Mesendoderm (in vitro differentiated cells): ENCODE data around the gene TMEM132C.
"Not testable (repeated sequence)": the region's sequence is repeated elsewhere in the genome, so short reads cannot be mapped to it uniquely, and the experiment has no call there.

Experiments
- DNase-seq: peaks from one replicate; pipeline ENCODE4 v3.0.0; 2013
- H2AK5ac ChIP-seq: 2 replicates; pipeline ENCODE4 v1.6.1; 2013; ENCODE audit warnings: low read length, inconsistent platforms
- H2BK120ac ChIP-seq: 2 replicates; pipeline ENCODE4 v1.6.1; 2013; ENCODE audit warnings: low read depth, mild to moderate bottlenecking, low read length, moderate library complexity, mixed read lengths
- H2BK15ac ChIP-seq: replicated peaks from 2 replicates; pipeline ENCODE4 v1.6.1; 2013; ENCODE audit warnings: low read depth, mild to moderate bottlenecking, moderate library complexity
- H2BK5ac ChIP-seq: 2 replicates; pipeline ENCODE4 v1.6.1; 2013; ENCODE audit warnings: low read length, inconsistent platforms
- H3K18ac ChIP-seq: 2 replicates; pipeline ENCODE4 v1.6.1; 2013; ENCODE audit warnings: mild to moderate bottlenecking, low read length, mixed read lengths
- H3K23ac ChIP-seq: one replicate; pipeline ENCODE4 v1.6.1; 2013; ENCODE audit warnings: low read length
- H3K27ac ChIP-seq: 2 replicates; pipeline ENCODE4 v1.5.1; 2013; ENCODE audit warnings: low read depth, mild to moderate bottlenecking, inconsistent platforms, low read length, moderate library complexity
- H3K27me3 ChIP-seq: 2 replicates; pipeline ENCODE4 v1.6.1; 2013; ENCODE audit warnings: low read length, control low read depth, mild to moderate bottlenecking, inconsistent platforms; ENCODE audit not compliant: insufficient read depth, poor library complexity
- H3K36me3 ChIP-seq: 2 replicates; pipeline ENCODE4 v1.6.1; 2013; ENCODE audit warnings: low read length, inconsistent platforms; ENCODE audit not compliant: control insufficient read depth, insufficient read depth
- H3K4ac ChIP-seq: one replicate; pipeline ENCODE4 v1.6.1; 2013; ENCODE audit warnings: low read depth, mild to moderate bottlenecking, low read length, moderate library complexity
- H3K4me1 ChIP-seq: 2 replicates; pipeline ENCODE4 v1.6.1; 2013; ENCODE audit warnings: low read depth, low read length, inconsistent platforms; ENCODE audit not compliant: control insufficient read depth
- H3K4me2 ChIP-seq: 2 replicates; pipeline ENCODE4 v1.6.1; 2013; ENCODE audit warnings: low read length
- H3K4me3 ChIP-seq: 2 replicates; pipeline ENCODE4 v1.5.1; 2013; ENCODE audit warnings: mild to moderate bottlenecking, low read length
- H3K56ac ChIP-seq: one replicate; pipeline ENCODE4 v1.6.1; 2013; ENCODE audit warnings: low read length
- H3K79me1 ChIP-seq: 2 replicates; pipeline ENCODE4 v1.6.1; 2013; ENCODE audit warnings: low read length, inconsistent platforms
- H3K79me2 ChIP-seq: 2 replicates; pipeline ENCODE4 v1.6.1; 2013; ENCODE audit warnings: mild to moderate bottlenecking, low read length; ENCODE audit not compliant: control insufficient read depth, insufficient read depth
- H3K9ac ChIP-seq: 2 replicates; pipeline ENCODE4 v1.6.1; 2013; ENCODE audit warnings: low read length, inconsistent platforms
- H4K5ac ChIP-seq: one replicate; pipeline ENCODE4 v1.6.1; 2013; ENCODE audit warnings: low read length
- H4K8ac ChIP-seq: one replicate; pipeline ENCODE4 v1.6.1; 2013; ENCODE audit warnings: low read depth, mild to moderate bottlenecking, control low read depth, low read length, moderate library complexity
- WGBS: extraction: QIAGEN DNeasy Blood & Tissue Kit; methylation state at CpG from one replicate; pipeline ENCODE4 v1.1.7; 2013; ENCODE audit warnings: low lambda C conversion rate, missing lambda C conversion rate; ENCODE audit not compliant: insufficient coverage; ENCODE audit errors: extremely low coverage; 5-methylcytosine and 5-hydroxymethylcytosine counted together

TMEM132C gene

DNA sequence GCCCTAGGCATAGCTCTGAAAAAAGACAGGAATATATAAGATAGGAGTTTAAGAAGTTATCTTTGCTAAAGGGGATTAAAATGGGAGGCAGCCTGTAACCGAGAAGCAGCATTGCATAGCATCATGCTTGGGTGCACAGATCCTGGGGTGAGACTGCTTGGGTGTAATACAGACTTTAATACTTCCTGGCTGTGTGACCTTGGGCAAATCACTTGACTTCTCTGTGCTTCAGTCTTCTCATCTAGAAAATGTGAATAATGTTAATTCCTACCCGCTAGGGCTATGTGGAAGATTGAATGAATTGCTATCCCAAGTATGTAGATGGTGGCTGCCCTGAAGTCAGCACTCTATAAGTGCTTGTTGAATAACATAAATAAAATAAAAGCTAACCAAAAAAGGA, 204.5 kb downstream of the TMEM132C start:
- H3K18ac ChIP-seq = no peak overlapping the region
- H3K4me2 ChIP-seq = no peak overlapping the region
- H4K5ac ChIP-seq = no peak overlapping the region
- H3K79me1 ChIP-seq = no peaks in the 10 kb centered on the region
- H4K8ac ChIP-seq = no peak overlapping the region
- H3K56ac ChIP-seq = no peak overlapping the region
- H3K27me3 ChIP-seq = no peaks in the 10 kb centered on the region
- H3K4ac ChIP-seq = no peak overlapping the region
- no peak for DNase-seq
- no peaks in the 10 kb centered on the region for H3K4me1 ChIP-seq
- H3K4me3 ChIP-seq = no peak overlapping the region
- H3K9ac ChIP-seq = no peak overlapping the region
- H3K23ac ChIP-seq = no peak overlapping the region
- H3K79me2 ChIP-seq = no peaks in the 10 kb centered on the region
- H3K27ac ChIP-seq = no peak overlapping the region
- no peak overlapping the region for H2BK5ac ChIP-seq
- H2AK5ac ChIP-seq = no peak overlapping the region
- no CpG with 5 or more reads among the region's 2 CpGs for WGBS
- H2BK120ac ChIP-seq = no peak overlapping the region
- H3K36me3 ChIP-seq = no peaks in the 10 kb centered on the region
- H2BK15ac ChIP-seq = no peak overlapping the region

DNA sequence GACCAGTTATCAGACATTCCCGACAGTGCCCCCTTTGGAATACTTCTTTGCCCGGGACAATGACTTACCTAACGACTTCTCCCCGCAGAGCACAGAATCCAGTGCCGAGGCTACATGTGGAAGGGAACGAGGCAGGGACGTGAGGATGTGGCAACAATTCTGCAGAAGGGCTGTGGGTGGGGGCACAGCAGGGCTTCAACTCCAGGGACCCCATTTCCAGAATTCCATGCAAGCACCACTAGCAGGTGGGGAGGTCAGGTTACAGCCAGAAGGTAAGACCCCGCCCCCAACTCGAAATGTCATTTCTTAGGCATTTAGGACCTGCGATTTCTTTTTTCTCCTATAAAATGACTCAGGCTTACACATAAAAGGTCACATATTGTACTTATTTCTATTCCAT, 207.9 kb downstream of the TMEM132C start:
- Histone ChIP-seq H3K36me3 (no peaks in the 10 kb centered on the region), H4K5ac (no peak overlapping the region), H3K4me1 (no peaks in the 10 kb centered on the region), H3K4me2 (no peak overlapping the region), H3K56ac (no peak overlapping the region), H3K79me2 (no peaks in the 10 kb centered on the region), H2BK5ac (no peak overlapping the region), H3K4me3 (no peak overlapping the region), H3K9ac (no peak overlapping the region), H4K8ac (no peak overlapping the region), H3K4ac (no peak overlapping the region), H3K79me1 (no peaks in the 10 kb centered on the region), H3K18ac (no peak overlapping the region), H2AK5ac (no peak overlapping the region), H2BK120ac (no peak overlapping the region), H3K27ac (no peak overlapping the region), H3K27me3 (no peaks in the 10 kb centered on the region), H3K23ac (no peak overlapping the region), H2BK15ac (no peak overlapping the region)
- no CpG with 5 or more reads among the region's 10 CpGs for WGBS
- DNase-seq = peak; percentile 30

DNA sequence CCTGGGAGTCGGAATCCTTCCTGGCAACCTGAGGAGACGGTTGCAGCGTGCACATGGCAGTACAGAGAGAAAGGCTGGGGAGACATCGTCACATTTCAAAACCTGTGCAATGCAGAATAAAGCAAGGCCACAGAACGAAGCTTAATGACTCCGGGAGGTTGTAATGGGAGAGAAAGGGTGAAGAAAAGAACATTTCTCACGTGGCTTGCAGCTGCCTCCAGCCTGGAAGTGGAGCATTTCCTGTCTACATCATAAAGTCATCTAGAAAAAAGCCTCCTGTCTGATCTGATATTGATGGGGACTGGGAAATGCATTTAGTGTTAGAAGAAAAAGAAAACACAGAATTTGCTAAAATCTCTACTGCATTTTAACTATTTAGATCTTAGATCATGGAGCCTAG, 209.3 kb downstream of the TMEM132C start:
- H2AK5ac ChIP-seq = no peak overlapping the region
- DNase-seq = no peak
- WGBS = no CpG with 5 or more reads among the region's 7 CpGs
- H3K36me3 ChIP-seq = no peaks in the 10 kb centered on the region
- H2BK5ac ChIP-seq = no peak overlapping the region
- no peak overlapping the region for H3K4me3 ChIP-seq
- H3K27ac ChIP-seq = no peak overlapping the region
- no peak overlapping the region for H3K4ac ChIP-seq
- H3K4me1 ChIP-seq = no peaks in the 10 kb centered on the region
- no peaks in the 10 kb centered on the region for H3K27me3 ChIP-seq
- no peak overlapping the region for H3K23ac ChIP-seq
- H3K4me2 ChIP-seq = no peak overlapping the region
- no peak overlapping the region for H3K56ac ChIP-seq
- no peak overlapping the region for H2BK15ac ChIP-seq
- no peaks in the 10 kb centered on the region for H3K79me2 ChIP-seq
- H4K5ac ChIP-seq = no peak overlapping the region
- no peak overlapping the region for H4K8ac ChIP-seq
- H3K79me1 ChIP-seq = no peaks in the 10 kb centered on the region
- H3K9ac ChIP-seq = no peak overlapping the region
- no peak overlapping the region for H2BK120ac ChIP-seq
- H3K18ac ChIP-seq = no peak overlapping the region

DNA sequence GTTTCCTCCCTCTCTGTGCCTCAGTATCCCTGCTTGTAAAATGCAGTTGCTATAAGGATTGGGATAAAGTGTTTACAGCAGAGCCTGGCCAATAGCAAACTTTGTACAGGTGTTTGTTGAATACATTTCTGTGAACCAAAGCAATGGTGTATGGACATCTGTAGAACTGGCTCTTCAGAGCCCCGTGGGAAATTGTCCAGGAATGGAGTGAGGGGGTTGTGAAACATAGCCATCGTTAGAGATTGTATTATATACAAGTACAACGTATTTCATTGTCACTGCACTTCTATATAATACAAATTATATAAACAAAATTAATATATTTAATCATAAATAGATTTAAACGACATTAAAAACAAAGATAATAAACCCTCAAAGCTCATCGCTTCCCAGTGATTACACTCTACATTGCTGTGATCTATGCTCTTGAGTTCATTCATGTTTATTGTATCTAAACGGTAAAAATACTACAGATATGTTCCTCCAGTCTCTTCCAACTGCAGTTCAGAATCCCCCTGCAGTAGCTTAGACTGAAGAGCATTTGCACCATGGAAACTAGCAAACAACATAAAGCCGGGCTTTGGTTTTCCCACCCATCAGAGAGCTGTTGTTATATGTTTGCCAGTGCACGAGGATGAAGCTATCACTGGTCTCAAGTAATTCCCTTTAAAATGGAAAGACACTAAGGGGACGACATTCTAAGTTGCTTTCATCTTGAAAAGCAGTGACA, 216.7 kb downstream of the TMEM132C start:
- no peak overlapping the region for H4K8ac ChIP-seq
- H2BK120ac ChIP-seq = no peak overlapping the region
- DNase-seq = no peak
- no peaks in the 10 kb centered on the region for H3K36me3 ChIP-seq
- H3K9ac ChIP-seq = no peak overlapping the region
- no peak overlapping the region for H2BK15ac ChIP-seq
- WGBS = 95% methylated on average over 2 of the region's 9 CpGs
- no peaks in the 10 kb centered on the region for H3K79me2 ChIP-seq
- H3K4ac ChIP-seq = no peak overlapping the region
- H3K4me1 ChIP-seq = no peaks in the 10 kb centered on the region
- no peaks in the 10 kb centered on the region for H3K79me1 ChIP-seq
- H3K56ac ChIP-seq = no peak overlapping the region
- no peaks in the 10 kb centered on the region for H3K27me3 ChIP-seq
- H3K23ac ChIP-seq = no peak overlapping the region
- H3K18ac ChIP-seq = no peak overlapping the region
- H2AK5ac ChIP-seq = no peak overlapping the region
- no peak overlapping the region for H4K5ac ChIP-seq
- no peak overlapping the region for H3K4me2 ChIP-seq
- no peak overlapping the region for H3K4me3 ChIP-seq
- H2BK5ac ChIP-seq = no peak overlapping the region
- H3K27ac ChIP-seq = no peak overlapping the region

DNA sequence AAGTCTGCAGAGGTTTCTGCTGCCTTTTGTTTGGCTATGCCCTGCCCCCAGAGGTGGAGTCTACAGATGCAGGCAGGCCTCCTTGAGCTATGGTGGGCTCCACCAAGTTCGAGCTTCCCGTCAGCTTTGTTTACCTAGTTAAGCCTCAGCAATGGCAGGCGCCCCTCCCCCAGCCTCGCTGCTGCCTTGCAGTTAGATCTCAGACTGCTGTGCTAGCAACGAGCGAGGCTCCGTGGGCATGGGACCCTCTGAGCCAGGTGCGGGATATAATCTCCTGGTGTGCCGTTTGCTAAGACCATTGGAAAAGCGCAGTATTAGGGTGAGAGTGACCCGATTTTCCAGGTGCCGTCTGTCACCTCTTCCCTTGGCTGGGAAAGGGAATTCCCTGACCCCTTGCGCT, 230.4 kb downstream of the TMEM132C start:
- H3K18ac ChIP-seq, H2BK120ac ChIP-seq, H3K56ac ChIP-seq, H2AK5ac ChIP-seq, DNase-seq, H3K4me3 ChIP-seq, H3K79me1 ChIP-seq, H4K8ac ChIP-seq, H3K9ac ChIP-seq, H3K79me2 ChIP-seq, H3K27ac ChIP-seq, H3K27me3 ChIP-seq, H3K4me1 ChIP-seq, H3K36me3 ChIP-seq, H3K4ac ChIP-seq, H4K5ac ChIP-seq, H2BK15ac ChIP-seq, H3K23ac ChIP-seq, H2BK5ac ChIP-seq, H3K4me2 ChIP-seq: not testable (repeated sequence)
- WGBS = no CpG with 5 or more reads among the region's 13 CpGs

DNA sequence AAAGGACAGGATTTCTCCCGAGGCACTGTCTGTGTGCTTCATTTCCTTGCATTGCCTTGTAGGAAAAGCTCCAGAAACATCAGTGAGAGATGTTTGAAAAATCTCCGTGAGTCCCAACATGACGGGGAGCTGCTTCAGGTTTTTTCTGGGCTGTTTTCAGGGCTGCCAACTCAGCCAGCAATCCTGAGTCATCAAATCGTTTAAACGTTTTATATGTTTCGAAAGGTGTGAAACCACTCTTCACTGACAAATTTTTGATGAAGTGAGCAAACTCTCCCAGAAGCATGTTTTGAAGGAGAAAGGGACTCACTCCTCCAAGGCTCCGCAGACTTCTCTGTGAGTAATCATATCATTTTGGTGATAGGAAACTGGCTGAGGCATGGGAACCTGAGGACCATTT, 240.5 kb downstream of the TMEM132C start:
- H3K79me1 ChIP-seq = no peaks in the 10 kb centered on the region
- no CpG with 5 or more reads among the region's 7 CpGs for WGBS
- no peak for DNase-seq

More for the DNA sequence above, 240.5 kb downstream of the TMEM132C start:
- no peak overlapping the region for H3K9ac ChIP-seq
- no peak overlapping the region for H4K5ac ChIP-seq
- no peak overlapping the region for H2BK15ac ChIP-seq
- H3K56ac ChIP-seq = no peak overlapping the region
- H3K36me3 ChIP-seq = no peaks in the 10 kb centered on the region
- H3K4me2 ChIP-seq = no peak overlapping the region
- no peaks in the 10 kb centered on the region for H3K4me1 ChIP-seq
- no peak overlapping the region for H2AK5ac ChIP-seq
- no peaks in the 10 kb centered on the region for H3K27me3 ChIP-seq
- no peak overlapping the region for H4K8ac ChIP-seq
- no peak overlapping the region for H3K18ac ChIP-seq
- no peak overlapping the region for H3K4ac ChIP-seq
- no peak overlapping the region for H3K27ac ChIP-seq
- H3K4me3 ChIP-seq = no peak overlapping the region
- no peak overlapping the region for H2BK120ac ChIP-seq
- no peaks in the 10 kb centered on the region for H3K79me2 ChIP-seq
- no peak overlapping the region for H2BK5ac ChIP-seq
- H3K23ac ChIP-seq = no peak overlapping the region
